Tibial nerve (tissue), 4 donors: ENCODE data around the gene PDZK1IP1. TPM values are rescaled to one million over a fixed set of nuclear protein-coding genes. Genes with fewer than 3 reads are reported as not detected.
"Not testable (repeated sequence)": the region's sequence is repeated elsewhere in the genome, so short reads cannot be mapped to it uniquely, and the experiment has no call there.

Experiments used
- DNase-seq, 2 donors: peaks; one replicate each; pipeline ENCODE4 v3.0.0-alpha.2; 2019; ENCODE audit warnings: low spot score in 2 of 2
- H3K27ac ChIP-seq, 4 donors: fragments of 200-600 bp; sonication (generic) in 3 of 4; one replicate each; pipeline ENCODE4 v1.5.1; 2017 to 2019; ENCODE audit warnings: mild to moderate bottlenecking in 1 of 4
- H3K27me3 ChIP-seq, 2 donors: fragments of 200-600 bp; sonication (generic) in 1 of 2; one replicate each; pipeline versions ENCODE4 v1.5.1 to v1.6.0; 2017 to 2019
- H3K36me3 ChIP-seq, 3 donors: fragments of 200-600 bp; sonication (generic); one replicate each; pipeline ENCODE4 v1.5.1; 2018 to 2019
- H3K4me1 ChIP-seq, 4 donors: fragments of 200-600 bp; sonication (generic) in 3 of 4; one replicate each; pipeline ENCODE4 v1.5.1; 2017 to 2019
- H3K4me3 ChIP-seq, 4 donors: fragments of 200-600 bp; sonication (generic) in 3 of 4; one replicate each; pipeline ENCODE4 v1.5.1; 2017 to 2019; ENCODE audit warnings: mild to moderate bottlenecking in 1 of 4, moderate library complexity in 1 of 4
- H3K9me3 ChIP-seq, 4 donors: fragments of 200-600 bp; sonication (generic) in 3 of 4; one replicate each; pipeline ENCODE4 v1.5.1; 2017 to 2019
- EP300 ChIP-seq, 2 donors: sonication (generic); formaldehyde crosslinking; IDR thresholded peaks; one replicate each; pipeline ENCODE4 v1.6.1; 2017; ENCODE audit warnings: antibody characterized with exemption in 2 of 2, mild to moderate bottlenecking in 1 of 2
- POLR2A ChIP-seq, 2 donors: fragments of 450-650 bp; IDR thresholded peaks; one replicate each; pipeline ENCODE4 v1.6.1; 2017; ENCODE audit warnings: antibody characterized with exemption in 2 of 2, mild to moderate bottlenecking in 2 of 2, moderate library complexity in 2 of 2
- WGBS, 2 donors: methylation state at CpG; one replicate each; pipeline ENCODE4 v1.1.5; 2018; 5-methylcytosine and 5-hydroxymethylcytosine counted together
- total RNA-seq, 4 donors: library from RNA; depleted of rRNA; stranded (reverse); fragments of >200 nt; gene quantifications; one replicate each; pipeline ENCODE4 v1.1.0, GENCODE V29; 2016
- TF ChIP-seq, protein P1 (sequence below), 5 experiments: fragments of 200-600 bp in 3 of 5; fragments of 450-650 bp in 2 of 5; sonication (generic) in 3 of 5; IDR thresholded peaks; one replicate each; pipeline ENCODE4 v1.5.1; 2016 to 2019; ENCODE audit warnings: antibody characterized with exemption in 5 of 5, mild to moderate bottlenecking in 3 of 5, moderate library complexity in 2 of 5

Gene PDZK1IP1
- total RNA-seq, 4 donors from 2014 or later, result 1.5 to 4.2 TPM; not detected in 2

DNA sequence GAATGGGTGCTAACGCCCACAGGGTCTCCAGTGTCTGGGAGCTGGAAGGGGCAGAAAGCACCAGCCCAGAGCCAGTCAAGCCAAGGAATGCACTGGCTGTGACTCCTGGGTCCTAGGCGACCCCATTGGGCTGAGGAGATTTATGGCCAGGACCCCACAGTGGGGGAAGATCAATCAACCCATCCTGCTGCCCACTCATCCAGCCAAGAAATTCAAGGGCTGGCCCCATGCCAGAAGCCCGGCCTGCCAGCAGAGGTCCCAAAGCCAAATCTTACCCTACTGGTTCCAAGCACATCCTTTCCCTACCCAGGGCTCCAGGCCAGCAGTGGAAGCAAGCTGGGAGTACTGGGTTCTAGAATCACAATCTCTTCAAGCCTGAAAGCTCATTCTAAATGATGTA is 6.8 kb upstream of the PDZK1IP1 start:
- TF ChIP-seq, protein P1, sequence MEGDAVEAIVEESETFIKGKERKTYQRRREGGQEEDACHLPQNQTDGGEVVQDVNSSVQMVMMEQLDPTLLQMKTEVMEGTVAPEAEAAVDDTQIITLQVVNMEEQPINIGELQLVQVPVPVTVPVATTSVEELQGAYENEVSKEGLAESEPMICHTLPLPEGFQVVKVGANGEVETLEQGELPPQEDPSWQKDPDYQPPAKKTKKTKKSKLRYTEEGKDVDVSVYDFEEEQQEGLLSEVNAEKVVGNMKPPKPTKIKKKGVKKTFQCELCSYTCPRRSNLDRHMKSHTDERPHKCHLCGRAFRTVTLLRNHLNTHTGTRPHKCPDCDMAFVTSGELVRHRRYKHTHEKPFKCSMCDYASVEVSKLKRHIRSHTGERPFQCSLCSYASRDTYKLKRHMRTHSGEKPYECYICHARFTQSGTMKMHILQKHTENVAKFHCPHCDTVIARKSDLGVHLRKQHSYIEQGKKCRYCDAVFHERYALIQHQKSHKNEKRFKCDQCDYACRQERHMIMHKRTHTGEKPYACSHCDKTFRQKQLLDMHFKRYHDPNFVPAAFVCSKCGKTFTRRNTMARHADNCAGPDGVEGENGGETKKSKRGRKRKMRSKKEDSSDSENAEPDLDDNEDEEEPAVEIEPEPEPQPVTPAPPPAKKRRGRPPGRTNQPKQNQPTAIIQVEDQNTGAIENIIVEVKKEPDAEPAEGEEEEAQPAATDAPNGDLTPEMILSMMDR (IDR thresholded peaks at IDR 0.05), result no peak
- TF ChIP-seq POLR2A (IDR thresholded peaks at IDR 0.05), result no peak
- TF ChIP-seq EP300 (IDR thresholded peaks at IDR 0.05), result no peak
- Histone ChIP-seq H3K4me1 (peaks cover 0 to 16% (median 6%) of the 10 kb centered on the region in 4 donors), H3K9me3 (no peaks in the 10 kb centered on the region), H3K4me3 (no peak overlapping the region), H3K27me3 (no peaks in the 10 kb centered on the region), H3K27ac (no peak overlapping the region), H3K36me3 (no peaks in the 10 kb centered on the region)
- whole genome bisulfite sequencing, 2 donors, result 43 to 62% methylated on average over 2 to 3 of the region's 3 CpGs
- DNase-seq, result no peak

DNA sequence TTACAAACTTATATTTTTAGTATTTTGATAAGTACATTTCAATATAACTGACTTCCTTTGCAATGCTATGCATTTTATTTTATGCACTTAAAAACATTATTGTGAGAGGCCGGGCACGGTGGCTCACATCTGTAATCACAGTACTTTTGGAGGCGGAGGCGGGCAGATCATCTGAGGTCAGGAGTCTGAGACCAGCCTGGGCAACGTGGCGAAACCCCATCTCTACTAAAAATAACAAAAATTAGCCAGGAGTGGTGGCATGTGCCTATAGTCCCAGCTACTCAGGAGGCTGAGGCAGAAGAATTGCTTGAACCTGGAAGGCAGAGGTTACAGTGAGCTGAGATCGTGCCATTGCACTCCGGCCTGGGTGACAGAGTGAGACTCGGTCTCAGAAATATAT is 6.1 kb upstream of the PDZK1IP1 start:
- H3K9me3 ChIP-seq, H3K36me3 ChIP-seq, H3K27me3 ChIP-seq, DNase-seq, H3K27ac ChIP-seq, H3K4me3 ChIP-seq: not testable (repeated sequence)
- WGBS, 2 donors, result 80 to 83% methylated on average over 9 of the region's 9 CpGs
- H3K4me1 ChIP-seq, result peaks cover 0 to 21% (median 7%) of the 10 kb centered on the region in 4 donors

DNA sequence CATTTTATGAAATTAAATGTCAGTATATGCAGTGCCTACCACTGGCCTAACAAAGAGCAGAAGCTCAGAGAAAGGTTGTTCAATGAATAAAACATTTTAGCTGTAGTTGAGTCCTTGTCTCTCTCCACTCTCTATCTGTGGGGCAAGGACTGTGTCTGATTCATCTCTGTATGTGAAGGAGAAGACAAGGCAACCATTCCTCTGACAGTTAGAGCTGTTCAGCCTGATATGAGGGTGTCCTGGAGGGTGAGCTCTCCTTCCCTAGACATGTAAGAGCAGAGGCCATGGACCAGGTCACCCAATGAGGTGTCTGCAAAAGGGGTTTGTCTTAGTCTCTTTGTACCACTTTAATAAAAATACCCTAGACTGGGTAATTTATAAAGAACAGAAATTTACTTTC is 4.5 kb upstream of the PDZK1IP1 start:
- Histone ChIP-seq H3K36me3 (no peaks in the 10 kb centered on the region), H3K27me3 (no peaks in the 10 kb centered on the region), H3K4me1 (peaks cover 0 to 37% (median 11%) of the 10 kb centered on the region in 4 donors), H3K27ac (no peak overlapping the region), H3K4me3 (no peak overlapping the region), H3K9me3 (no peaks in the 10 kb centered on the region)
- DNase-seq, result no peak
- TF ChIP-seq, protein P1 (IDR thresholded peaks at IDR 0.05), result no peak
- TF ChIP-seq POLR2A (IDR thresholded peaks at IDR 0.05) (no peak), EP300 (IDR thresholded peaks at IDR 0.05) (no peak)

DNA sequence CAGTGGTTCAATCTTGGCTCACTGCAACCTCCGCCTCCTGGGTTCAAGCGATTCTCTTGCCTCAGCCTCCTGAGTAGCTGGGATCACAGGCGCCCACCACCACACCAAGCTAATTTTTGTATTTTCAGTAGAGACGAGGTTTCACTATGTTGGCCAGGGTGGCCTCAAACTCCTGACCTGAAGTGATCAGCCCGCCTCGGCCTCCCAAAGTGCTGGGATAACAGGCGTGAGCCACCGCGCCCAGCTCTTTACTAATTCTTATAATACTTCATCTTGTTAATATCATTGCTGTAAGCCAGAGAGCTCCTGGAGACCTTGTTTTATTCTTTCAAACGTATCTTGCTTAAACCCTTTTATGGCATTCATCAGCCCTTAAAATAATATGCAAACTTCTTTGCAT is 3.7 kb upstream of the PDZK1IP1 start:
- not testable (repeated sequence) for H3K9me3 ChIP-seq, H3K27me3 ChIP-seq, H3K36me3 ChIP-seq, H3K4me3 ChIP-seq, H3K27ac ChIP-seq, DNase-seq
- H3K4me1 ChIP-seq, result peaks cover 0 to 38% (median 11%) of the 10 kb centered on the region in 4 donors
- 89 to 91% methylated on average over 10 of the region's 10 CpGs for WGBS, 2 donors

DNA sequence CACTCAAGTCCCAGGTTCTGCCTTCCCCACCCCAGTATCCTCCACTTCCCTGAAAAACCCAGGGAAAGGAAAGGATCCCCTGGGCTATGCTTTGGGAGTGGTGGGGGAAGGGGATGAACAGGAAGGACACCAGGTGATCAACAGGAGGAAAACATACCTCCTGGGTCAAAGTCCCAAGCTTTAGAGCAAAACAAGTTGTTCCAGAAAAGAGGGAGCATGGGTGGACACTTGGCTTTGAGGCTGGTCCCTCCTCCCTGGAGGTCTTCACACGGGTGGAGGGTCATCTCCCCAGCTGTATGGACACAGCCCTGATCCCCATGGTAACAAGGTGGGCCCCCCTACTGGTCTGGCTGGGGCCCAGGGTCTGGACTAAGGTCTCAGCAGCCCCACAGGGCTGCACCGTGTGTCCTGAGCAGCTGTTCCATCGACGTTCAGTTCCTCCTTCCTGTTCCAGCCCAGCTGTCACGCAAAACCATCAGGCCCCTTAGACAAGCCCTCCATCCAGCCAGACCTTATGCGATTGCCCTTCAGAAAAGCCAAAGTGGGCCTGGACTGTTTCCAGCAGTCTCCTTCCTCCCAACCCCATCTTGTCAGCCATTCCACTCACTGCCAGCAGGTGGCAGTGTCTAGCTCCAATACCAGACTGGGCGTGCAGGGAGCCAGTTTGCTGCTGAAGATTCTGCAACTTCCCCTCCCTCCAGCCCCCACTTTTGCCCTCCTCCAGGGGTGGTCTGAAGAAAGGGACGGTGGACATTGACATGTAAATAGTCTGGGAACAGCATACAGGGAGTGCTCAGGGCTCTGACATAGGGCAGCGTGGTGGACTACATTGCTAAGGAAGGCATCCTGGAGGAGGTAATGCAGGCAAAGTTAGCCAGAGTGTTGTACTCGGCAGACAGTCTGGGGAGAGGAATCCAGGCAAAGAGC is 2.9 kb upstream of the PDZK1IP1 start:
- H3K4me3 ChIP-seq, result no peak overlapping the region
- no peaks in the 10 kb centered on the region for H3K27me3 ChIP-seq
- TF ChIP-seq, protein P1 (IDR thresholded peaks at IDR 0.05), result peak; percentile 86 to 96 (median 93)
- TF ChIP-seq POLR2A (IDR thresholded peaks at IDR 0.05) (no peak), EP300 (IDR thresholded peaks at IDR 0.05) (no peak)
- WGBS, 2 donors, result 10 to 17% methylated on average over 10 of the region's 10 CpGs
- H3K4me1 ChIP-seq, result peaks cover 0 to 38% (median 11%) of the 10 kb centered on the region in 4 donors
- H3K36me3 ChIP-seq, result no peaks in the 10 kb centered on the region
- peak; percentile 67 to 91 for DNase-seq
- H3K9me3 ChIP-seq, result no peaks in the 10 kb centered on the region
- H3K27ac ChIP-seq, result peak overlapping the region in 1 of 4 donors; percentile 43

DNA sequence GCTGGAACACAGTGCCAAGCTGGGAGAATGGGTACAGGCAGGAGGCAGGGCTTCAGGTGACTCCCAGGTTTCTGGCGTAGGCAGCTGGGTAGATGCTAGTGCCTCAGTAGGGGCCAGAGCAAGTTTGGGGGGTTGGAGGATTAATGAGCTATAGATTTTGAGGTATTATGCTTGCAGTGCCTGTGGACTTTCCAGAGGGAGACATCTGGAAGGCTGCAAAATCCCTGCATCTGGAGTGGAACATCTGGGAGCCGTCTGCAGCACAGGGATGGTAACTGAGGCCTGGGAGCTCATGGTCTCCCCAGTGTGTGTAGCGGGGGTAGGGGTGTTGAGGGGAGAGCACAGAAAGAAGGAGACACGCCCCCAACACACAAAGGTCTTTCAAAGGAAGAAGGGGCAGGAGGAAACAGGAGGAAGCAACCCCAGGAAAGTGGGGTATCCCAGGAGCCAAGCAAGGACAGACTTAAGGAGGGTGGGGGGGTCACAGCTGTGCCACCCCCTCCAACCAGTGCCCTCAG is 2.2 kb upstream of the PDZK1IP1 start:
- Histone ChIP-seq H3K9me3 (no peaks in the 10 kb centered on the region), H3K36me3 (no peaks in the 10 kb centered on the region), H3K4me3 (no peak overlapping the region), H3K4me1 (peaks cover 0 to 38% (median 11%) of the 10 kb centered on the region in 4 donors), H3K27ac (peak overlapping the region in 1 of 4 donors; percentile 43), H3K27me3 (no peaks in the 10 kb centered on the region)
- 73 to 77% methylated on average over 4 of the region's 4 CpGs for WGBS, 2 donors
- no peak for DNase-seq
- TF ChIP-seq POLR2A (IDR thresholded peaks at IDR 0.05) (no peak), EP300 (IDR thresholded peaks at IDR 0.05) (no peak)
- TF ChIP-seq, protein P1 (IDR thresholded peaks at IDR 0.05), result no peak
